HG03342 (cell line): ENCODE data around the gene EPHA6.
"Not testable (repeated sequence)": the region's sequence is repeated elsewhere in the genome, so short reads cannot be mapped to it uniquely, and the experiment has no call there.

ENCODE experiments used
- ATAC-seq: cut with Tn5 transposase; IDR thresholded peaks from one replicate; pipeline ENCODE4 v1.9.1; 2021; ENCODE audit warnings: mild to moderate bottlenecking, moderate library complexity; ENCODE audit not compliant: unreplicated experiment

EPHA6 gene

DNA sequence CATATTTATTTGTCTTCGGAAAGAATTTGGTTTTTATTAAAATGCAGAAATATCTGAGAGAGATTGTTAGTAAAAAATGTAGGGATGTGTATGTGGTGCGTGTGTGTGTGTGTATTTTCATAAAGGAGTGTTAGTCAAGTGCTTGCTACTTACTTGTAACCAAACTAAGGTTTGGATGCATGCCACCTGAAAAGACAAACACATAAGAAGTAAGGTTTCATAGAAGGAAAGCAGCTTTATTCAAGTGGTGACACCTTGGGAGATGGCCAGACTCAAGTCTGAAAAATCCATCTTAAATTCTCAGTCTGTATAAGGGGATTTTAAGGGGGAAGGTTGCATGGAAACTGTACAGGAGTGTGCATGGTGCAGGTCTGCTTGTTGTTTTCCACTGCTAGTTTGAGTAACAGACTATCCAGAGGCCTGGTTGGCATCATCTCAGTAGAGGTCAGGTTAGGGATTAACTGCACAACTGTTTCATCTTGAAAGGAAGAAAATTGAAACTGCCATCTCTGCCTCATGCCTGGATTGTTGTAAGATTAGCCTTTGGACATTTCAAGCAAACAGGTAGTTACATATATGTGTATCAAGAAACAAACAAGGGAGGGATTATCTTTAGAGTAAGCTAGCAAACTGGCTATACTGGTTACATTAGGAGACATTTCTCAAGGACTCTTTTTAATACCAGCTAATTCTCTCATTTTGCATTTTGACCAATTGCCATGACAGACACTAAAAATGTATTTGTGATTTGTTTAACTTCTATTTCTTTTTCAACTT is 196.7 kb downstream of the EPHA6 start:
- no peak for ATAC-seq

DNA sequence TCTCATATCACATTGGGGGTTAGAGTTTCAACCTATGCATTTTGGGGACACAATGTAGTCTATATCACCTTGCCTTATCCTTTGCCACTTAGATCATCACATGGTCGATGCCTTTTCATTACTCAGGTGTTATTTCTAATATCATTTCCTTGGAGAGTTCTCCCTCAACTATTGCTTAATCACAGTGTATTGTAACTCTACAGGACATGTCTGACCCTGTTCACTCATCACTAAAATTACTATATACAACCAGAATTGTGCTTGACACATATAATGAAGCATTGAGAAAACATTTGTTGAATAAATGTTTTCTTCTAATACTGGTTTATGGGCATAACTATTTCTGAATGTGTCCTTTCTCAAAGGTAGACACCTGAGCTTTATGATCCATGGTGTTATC is 207.4 kb downstream of the EPHA6 start:
- ATAC-seq: no peak

DNA sequence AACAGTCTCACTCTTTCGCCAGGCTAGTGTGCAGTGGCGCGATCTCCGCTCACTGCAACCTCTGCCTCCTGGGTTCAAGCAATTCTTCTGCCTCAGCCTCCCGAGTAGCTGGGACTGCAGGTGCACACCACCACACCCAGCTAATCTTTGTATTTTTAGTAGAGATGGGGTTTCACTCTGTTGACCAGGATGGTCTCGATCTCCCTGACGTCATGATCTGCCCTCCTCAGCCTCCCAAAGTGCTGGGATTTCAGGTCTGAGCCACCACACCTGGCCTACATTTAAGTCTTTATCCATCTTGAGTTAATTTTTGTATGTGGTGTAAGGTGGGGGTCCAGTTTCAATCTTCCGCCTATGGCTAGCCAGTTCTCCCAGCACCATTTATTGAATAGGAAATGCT is 211.2 kb downstream of the EPHA6 start:
- ATAC-seq: not testable (repeated sequence)

DNA sequence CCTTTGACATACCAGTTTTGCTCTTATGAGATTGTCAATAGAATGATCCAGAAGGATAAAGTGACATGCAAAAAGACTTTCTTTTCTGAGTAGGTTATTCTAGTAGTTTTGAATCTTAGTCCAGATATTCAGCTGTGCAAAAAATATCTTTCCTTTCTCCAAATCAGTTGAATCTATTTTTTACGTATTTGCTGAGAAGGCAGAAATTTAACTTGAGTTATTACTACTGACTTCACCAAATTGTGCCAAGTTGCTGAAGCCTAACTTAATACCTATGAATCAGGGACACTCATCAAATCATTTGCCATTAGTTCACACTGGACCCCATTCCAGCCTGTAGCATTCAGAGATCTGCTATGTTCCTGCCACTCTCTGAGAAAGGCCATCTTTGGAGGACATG is 215.6 kb downstream of the EPHA6 start:
- ATAC-seq: no peak

DNA sequence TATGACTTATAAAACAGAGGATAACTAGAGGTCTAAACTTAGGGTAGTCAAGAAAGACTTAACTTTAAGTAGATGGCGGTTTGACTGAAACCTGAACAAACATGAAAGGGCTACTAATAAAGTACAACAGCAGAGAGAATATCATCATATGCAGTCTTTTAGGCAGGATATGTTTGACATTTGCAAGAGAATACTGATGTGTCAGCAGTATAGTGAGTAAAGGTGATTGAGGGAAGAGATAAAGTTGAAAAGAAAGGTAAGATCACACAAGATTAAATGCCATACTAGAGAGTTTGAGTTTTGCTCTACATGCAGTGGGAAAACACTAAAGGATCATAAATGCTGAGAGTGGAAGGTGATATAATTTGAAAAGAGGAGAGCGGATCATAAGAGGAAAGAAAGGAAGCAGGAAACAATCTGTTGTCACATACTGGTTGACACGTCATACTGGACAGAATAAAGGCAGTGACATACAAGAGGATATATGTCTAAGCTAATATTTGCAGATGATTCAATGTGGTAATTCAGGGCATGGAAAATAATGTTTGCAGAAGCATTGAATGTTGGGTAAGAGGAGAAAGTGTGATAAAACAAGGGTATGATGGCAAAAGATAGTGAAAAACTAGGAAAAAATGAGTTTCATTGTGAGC is 223.0 kb downstream of the EPHA6 start:
- ATAC-seq: no peak

DNA sequence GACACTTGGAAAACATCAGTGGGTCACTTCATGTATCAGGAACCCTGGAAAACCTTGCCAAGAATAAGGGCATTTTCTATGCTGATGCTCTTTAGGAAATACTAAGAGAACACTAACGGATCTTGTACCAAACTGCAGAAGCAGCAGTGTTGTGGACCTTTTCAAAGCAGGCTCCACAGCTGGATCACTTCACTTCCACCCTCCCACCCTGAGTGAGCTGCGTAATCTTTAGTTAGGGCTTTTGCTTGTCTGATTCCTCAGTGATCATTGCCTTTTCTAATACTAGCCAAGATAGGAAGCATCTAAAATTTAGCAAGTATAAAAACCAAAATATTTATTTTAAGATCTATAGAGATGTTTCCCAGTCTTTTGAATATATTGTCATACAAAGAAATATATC is 229.0 kb downstream of the EPHA6 start:
- no peak for ATAC-seq

DNA sequence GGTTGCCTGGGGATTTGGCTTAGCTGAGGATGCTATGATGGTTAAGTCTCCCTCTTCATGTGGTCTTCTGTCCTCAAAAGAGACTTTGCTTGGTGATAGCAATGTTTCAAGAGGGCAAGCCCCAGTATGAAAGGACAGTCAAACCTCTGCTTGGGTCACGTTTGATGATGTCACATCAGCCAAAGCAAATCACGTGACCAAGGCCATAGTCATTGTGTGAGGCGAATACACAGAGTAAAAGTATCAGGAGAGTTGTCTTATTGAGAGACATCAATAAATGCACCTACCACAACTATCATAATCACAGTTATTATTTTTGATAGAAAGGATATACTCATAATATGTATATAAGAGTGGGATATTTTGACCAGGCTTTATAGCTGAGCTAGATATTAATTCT is 243.0 kb downstream of the EPHA6 start:
- ATAC-seq: no peak

DNA sequence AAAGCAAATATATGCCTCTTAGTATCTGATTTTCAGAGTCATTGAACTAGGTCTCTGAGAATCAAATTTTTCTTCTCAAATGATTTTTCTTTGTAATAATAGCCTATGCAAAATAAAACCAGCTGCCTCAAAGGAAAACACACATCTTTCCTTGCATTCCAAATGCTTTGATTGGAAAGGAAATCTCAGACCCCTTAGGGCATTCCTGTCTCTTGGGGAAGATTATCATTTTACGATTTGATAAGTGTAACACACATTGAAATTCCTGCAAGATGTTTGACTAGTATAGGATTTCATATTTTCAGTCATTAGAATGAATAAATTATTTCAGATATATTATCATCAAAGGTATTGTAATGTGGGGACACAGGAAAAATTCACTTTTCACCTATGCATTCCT is 244.8 kb downstream of the EPHA6 start:
- no peak for ATAC-seq

DNA sequence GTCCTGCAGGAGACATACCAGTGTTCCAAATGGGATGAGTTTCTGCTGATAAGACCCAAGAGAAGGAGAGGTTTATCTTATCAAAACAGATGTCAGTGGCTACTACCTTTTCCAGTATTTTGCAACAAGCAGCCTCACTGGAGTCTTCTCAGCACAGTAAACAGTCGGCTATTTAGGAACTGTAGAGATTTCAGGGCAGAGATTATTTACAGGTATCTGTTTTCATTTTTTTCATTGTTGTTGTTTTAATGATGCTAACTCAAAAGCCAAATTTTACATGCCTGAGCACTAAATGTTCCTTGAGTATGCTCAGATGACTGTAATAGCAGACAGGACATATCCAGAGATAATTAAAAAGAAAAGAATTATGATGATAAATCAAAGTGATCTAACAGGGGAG is 252.1 kb downstream of the EPHA6 start:
- ATAC-seq: no peak

DNA sequence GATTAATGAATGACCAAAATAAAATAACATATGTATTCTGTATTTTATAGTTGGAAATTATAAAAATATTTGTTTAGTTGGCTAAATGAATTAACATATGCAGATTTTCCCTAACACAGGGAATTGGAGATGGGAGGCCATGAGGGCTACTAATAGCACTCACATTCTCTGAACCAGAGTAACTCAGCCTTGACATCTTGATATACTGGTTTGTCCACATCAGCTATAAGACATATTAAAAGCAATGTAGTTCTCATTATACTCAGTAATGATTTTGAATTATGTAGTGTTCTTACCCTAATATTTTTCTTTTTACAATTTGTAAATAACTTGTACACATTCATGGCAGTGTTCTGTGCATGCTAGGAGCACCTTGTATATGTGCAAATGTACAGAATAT is 255.9 kb downstream of the EPHA6 start:
- ATAC-seq: no peak

DNA sequence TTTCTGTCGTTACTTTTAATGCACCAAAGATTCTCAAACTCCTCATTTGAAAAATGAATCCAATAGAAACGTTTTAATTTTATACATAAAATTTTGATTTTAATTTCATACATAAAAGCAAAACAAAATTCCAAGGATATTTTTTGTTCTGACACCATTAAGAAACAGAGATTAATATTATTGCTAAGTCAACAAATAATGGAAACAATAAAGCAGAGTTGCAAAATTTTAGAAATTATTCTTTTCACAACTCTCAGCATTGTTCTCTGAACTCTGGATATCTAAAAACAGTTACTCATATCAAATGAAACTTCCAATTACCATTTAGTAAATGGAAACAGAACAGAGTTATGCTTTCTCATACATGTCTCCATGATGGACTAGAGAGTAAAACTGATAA is 260.2 kb downstream of the EPHA6 start:
- no peak for ATAC-seq

DNA sequence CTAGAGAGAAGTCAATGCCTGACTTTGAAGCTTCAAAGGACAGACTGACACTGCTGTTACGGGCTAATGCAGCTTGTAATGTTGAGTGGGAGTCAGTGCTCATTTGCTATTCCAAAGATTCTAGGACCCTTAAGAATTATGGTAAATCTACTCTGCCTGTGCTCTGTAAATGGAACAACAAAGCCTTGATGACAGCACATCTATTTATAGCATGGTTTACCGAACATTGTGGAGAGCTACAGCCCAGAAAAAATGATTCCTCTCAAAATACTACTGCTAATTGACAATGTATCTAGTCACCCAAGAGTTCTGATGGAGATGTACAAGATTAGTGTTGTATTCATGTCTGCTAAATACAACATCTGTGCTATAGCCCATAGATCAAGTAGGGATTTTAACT is 262.3 kb downstream of the EPHA6 start:
- ATAC-seq: no peak

DNA sequence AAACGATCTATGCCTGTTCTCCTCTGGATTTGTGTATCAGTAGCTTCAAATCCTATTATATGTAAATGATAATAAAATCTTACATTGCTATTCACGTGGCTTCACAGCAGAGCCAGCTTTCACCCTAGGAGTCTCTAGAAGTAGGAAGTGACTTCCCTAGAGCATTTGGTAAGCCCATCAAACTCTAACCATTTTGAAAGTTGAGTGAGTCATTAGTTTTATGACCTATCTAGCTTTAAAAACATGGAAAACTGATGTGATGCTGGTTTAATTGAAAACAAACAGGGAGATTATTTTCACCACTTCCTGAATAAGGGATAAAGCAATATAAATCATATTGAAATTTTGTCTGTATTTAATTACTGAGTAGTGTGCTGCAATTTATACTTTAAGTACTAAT is 275.2 kb downstream of the EPHA6 start:
- ATAC-seq: no peak

DNA sequence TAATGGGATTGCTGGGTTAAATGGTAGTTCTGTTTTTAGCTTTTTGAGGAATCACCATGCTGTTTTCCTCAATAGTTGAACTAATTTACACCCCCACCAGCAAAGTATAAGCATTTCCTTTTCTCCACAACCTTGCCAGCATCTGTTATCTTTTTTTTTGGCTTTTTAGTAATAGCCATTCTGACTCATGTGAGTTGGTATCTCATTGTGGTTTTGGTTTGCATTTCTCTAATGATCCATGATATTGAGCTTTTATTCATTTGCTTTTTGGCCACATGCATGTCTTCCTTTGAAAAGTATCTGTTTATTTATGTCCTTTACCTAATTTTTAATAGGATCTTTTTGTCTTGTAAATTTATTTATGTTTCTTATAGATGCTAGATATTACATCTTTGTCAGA is 288.2 kb downstream of the EPHA6 start:
- ATAC-seq: no peak

DNA sequence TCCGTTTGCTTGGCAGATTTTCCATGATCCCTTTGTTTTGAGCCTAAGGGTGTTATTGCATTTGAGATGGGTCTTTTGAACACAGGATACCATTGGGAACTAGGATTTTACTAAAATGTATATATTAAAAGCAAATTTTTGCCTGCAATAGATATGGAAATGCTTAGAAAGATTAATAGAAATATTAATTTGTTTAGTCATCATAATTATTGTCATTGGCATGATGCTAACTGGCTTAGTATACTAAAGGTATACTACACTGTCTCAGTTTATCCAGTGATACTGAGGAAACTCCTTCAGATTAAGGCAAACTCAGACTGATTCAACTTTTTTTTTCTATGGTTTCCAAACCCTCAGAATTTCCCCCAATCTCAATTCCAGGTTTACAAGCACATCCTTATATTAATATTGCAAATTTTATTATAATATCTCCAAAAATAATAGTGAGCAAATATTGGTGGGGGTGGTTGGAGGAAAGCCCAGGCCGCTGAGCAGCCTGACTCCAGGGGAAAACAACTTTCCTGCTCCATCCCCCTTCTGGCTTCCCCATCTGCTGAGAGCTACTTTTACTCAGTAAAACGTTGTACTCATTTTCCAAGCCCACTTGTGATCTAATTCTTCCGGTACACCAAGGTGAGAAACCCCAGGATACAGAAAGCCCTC is 291.7 kb downstream of the EPHA6 start:
- no peak for ATAC-seq

DNA sequence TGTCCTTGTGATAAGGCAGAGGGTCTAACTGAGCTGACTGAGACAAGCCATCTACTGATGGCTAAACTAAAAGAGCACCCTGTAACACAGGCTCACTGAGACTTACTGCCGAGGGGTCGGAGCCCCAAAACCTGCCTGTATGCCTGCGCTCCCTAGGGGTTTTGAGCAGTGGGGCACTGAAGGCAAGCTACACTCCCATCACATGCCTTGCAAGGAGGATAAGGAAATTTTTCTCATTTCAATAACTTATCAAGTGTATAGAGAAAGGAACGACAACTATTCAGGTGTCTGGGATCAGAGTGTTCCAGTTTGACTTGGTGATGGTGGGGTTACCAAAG is 292.2 kb downstream of the EPHA6 start:
- ATAC-seq: no peak

DNA sequence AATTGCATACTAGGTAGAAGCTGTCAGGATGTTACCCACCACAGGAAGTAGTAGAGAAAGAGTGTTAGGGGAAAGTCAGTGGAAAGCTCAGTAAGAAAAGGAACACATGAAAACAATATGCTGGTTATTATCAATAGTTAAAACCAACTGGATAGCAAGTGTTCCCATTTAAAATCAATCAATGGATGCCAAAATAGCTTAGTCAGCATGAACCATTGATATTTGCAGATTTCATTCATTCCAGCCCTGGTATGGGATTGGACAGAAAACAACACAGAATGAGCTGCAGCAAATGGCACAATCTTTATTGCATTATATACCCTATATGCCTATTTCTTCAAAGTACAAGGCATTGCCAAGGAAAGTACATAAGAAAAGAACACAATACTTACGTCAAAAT is 293.7 kb downstream of the EPHA6 start:
- ATAC-seq: no peak

DNA sequence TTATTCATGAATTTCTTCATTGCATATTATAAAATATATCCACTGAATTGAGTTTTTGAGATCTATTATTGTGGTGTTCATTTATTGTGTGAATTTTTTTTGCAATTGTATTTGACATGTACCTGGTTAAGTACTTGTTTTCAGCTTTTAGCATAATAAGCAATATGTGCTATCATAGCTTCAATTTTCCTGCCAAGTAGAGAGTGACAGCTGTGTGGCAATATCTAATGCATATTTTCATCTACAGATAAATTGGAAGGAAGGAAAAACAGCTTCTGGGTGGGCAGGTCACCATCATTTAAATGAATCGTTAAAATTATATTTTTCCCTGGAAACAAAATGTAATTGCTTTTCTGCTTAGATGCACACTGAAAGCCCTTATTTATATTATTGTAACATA is 296.9 kb downstream of the EPHA6 start:
- no peak for ATAC-seq

DNA sequence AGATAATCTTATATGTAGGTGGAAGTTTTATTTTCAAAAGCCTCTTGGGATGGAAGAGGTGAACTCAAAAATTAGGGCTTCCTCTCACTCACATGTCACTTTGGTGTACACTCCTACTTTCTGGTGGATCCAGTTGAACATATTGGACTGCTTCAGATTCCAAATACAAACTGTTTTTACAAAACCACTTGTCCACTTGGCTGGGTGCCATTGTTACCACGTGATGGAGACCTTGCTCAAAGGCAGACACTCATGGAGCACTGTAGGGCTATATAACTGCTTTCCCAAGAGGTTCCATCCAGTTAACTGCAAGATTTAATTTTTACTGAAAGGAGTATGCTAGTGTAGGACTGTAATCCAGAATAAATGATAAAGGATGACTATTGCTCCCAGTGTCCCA is 307.0 kb downstream of the EPHA6 start:
- ATAC-seq: no peak

DNA sequence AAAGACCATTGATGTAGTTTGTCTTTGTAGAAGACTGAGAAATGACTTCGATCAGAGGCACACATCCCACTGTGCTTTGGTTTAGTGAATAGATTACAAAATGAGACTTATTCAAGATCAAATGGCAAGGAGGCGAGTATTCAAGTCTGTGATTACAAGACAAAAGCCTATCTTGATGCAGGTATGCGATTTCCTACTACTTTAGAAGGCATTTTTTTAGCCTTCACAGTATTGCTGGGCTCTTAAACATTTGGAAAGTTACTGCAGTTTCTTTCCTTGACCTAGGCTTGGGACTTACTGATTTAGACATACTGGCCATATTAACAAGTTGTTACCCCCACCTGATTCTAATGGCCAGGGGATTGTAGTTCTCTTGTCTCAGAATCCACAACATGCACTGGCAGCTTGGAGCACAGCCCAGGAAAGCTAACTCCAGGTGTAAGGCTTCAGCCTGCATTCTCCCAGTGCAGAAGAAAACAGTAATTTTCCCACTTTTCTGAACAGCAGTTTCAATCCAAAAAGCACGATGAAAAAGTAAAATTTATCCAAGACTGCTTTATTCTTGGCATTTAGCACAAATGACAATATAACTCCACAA is 311.6 kb downstream of the EPHA6 start:
- no peak for ATAC-seq

DNA sequence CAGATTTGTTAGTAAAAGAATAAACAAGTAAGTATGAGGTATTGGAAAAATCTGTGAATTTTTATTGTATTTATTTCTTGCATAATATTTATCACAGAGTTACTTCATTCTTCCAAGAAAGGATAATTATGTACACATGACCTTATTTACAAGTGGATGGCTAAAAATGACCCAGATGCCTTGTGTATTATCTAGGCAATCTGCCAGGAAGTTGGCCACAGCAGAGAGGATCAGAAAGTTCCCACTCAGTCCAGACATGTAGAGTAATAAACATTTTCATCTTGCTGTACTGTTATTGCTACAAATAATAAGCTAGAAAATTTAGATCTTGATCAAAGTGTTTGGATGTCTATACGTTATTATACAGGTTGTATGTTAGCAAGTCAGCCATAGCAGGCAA is 317.1 kb downstream of the EPHA6 start:
- no peak for ATAC-seq

DNA sequence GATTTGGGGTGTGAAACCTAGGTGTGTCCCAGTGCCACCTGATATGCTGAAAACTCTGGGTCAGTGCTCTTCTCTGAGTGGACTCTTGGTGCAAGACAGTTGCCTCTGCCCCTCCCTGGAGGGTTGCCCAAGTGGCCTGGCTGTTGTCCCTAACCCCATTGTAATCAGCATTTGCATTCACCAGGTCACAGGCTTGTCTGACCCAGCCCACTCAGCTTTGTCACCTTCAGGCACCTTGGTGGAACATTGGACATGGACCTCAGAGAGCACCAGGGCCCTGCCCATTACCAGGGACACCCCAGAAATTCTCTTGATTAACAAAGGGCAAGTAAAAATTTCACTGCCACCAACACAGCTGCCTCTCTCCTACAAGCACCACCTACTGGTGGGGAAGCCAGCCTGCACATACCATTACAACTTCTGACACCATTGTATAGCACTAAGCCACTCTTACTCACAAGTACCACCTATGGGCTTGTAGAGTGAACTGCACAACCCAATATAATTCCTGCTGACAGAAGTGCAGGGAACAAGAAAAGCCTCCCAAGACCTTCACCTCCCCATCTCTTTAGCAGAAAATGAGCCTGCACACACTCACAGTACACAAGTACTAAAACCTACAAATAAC is 324.6 kb downstream of the EPHA6 start:
- peak; percentile 69 for ATAC-seq
